ENCODE data around the gene RHBDD2. TPM values are rescaled to one million over a fixed set of nuclear protein-coding genes. Genes with fewer than 3 reads are reported as not detected.

The RHBDD2 gene
- total RNA-seq, 1 donor from 2014 or later, result 15.4 TPM

- no peak overlapping the region for H3K4me3 Mint-ChIP-seq
- H3K27ac ChIP-seq, result no peak overlapping the region
- no peaks in the 10 kb centered on the region for H3K4me1 ChIP-seq
- no peaks in the 10 kb centered on the region for H3K36me3 Mint-ChIP-seq
- H3K9me3 Mint-ChIP-seq, result no peaks in the 10 kb centered on the region
- peaks cover 11% of the 10 kb centered on the region for H3K4me1 Mint-ChIP-seq
- no peak overlapping the region for H3K4me3 ChIP-seq
- H3K27ac Mint-ChIP-seq, result peak overlapping the region; percentile 57
- H3K27me3 ChIP-seq, result no peaks in the 10 kb centered on the region
- H4K20me1 ChIP-seq (ENCODE audit: low read depth), result no peaks in the 10 kb centered on the region
- H3K4me2 ChIP-seq, result no peak overlapping the region
- H3K9me3 ChIP-seq (ENCODE audit: low read depth), result no peaks in the 10 kb centered on the region
- H3K79me2 ChIP-seq (ENCODE audit: low read depth), result no peaks in the 10 kb centered on the region
- H3F3A ChIP-seq (ENCODE audit: low read depth), result no peaks in the 10 kb centered on the region
- DNase-seq (ENCODE audit: low spot score), result no peak
- H3K9ac ChIP-seq, result no peak overlapping the region
- TF ChIP-seq EZH2phosphoT487 (IDR thresholded peaks at IDR 0.05), result no peak
- TF ChIP-seq EZH2 (IDR thresholded peaks at IDR 0.05), result no peak
- TF ChIP-seq CTCF (IDR thresholded peaks at IDR 0.05), result no peak
- H3K36me3 ChIP-seq, result no peaks in the 10 kb centered on the region
- peaks cover 6% of the 10 kb centered on the region for H3K27me3 Mint-ChIP-seq (ENCODE audit: insufficient read depth, low read depth)
- H2AFZ ChIP-seq (replicated peaks), result no peak overlapping the region
Measured at GRCh38 chr7:75868153-75868552, 10.7 kb upstream of the RHBDD2 start.

GRCh38 chr7:75869776-75870379, 9.0 kb upstream of the RHBDD2 start:
- TF ChIP-seq CTCF (IDR thresholded peaks at IDR 0.05) (no peak), EZH2 (IDR thresholded peaks at IDR 0.05) (no peak), EZH2phosphoT487 (IDR thresholded peaks at IDR 0.05) (no peak)
- Histone ChIP-seq H3K27me3 (no peaks in the 10 kb centered on the region), H3K9ac (no peak overlapping the region), H4K20me1 (ENCODE audit: low read depth) (no peaks in the 10 kb centered on the region), H2AFZ (replicated peaks) (no peak overlapping the region), H3K27ac (no peak overlapping the region), H3K79me2 (ENCODE audit: low read depth) (no peaks in the 10 kb centered on the region), H3F3A (ENCODE audit: low read depth) (no peaks in the 10 kb centered on the region), H3K4me3 (no peak overlapping the region), H3K4me2 (no peak overlapping the region), H3K4me1 (no peaks in the 10 kb centered on the region), H3K36me3 (no peaks in the 10 kb centered on the region), H3K9me3 (ENCODE audit: low read depth) (no peaks in the 10 kb centered on the region)
- Mint-ChIP-seq H3K27ac (no peak overlapping the region), H3K27me3 (ENCODE audit: insufficient read depth, low read depth) (peaks cover 2% of the 10 kb centered on the region), H3K9me3 (no peaks in the 10 kb centered on the region), H3K4me3 (no peak overlapping the region), H3K4me1 (peaks cover 11% of the 10 kb centered on the region), H3K36me3 (no peaks in the 10 kb centered on the region)
- no peak for DNase-seq (ENCODE audit: low spot score)

GRCh38 chr7:75870557-75871161, 8.2 kb upstream of the RHBDD2 start:
- no peaks in the 10 kb centered on the region for H3K9me3 ChIP-seq (ENCODE audit: low read depth)
- no peak overlapping the region for H3K4me3 ChIP-seq
- no peak overlapping the region for H3K4me2 ChIP-seq
- peaks cover 11% of the 10 kb centered on the region for H3K4me1 Mint-ChIP-seq
- no peaks in the 10 kb centered on the region for H3K9me3 Mint-ChIP-seq
- H3F3A ChIP-seq (ENCODE audit: low read depth), result no peaks in the 10 kb centered on the region
- H3K27me3 Mint-ChIP-seq (ENCODE audit: insufficient read depth, low read depth), result no peaks in the 10 kb centered on the region
- no peaks in the 10 kb centered on the region for H4K20me1 ChIP-seq (ENCODE audit: low read depth)
- TF ChIP-seq EZH2 (IDR thresholded peaks at IDR 0.05) (no peak), CTCF (IDR thresholded peaks at IDR 0.05) (no peak), EZH2phosphoT487 (IDR thresholded peaks at IDR 0.05) (no peak)
- no peak overlapping the region for H2AFZ ChIP-seq (replicated peaks)
- no peak for DNase-seq (ENCODE audit: low spot score)
- H3K9ac ChIP-seq, result no peak overlapping the region
- no peaks in the 10 kb centered on the region for H3K36me3 ChIP-seq
- H3K4me3 Mint-ChIP-seq, result no peak overlapping the region
- no peak overlapping the region for H3K27ac ChIP-seq
- no peaks in the 10 kb centered on the region for H3K4me1 ChIP-seq
- H3K36me3 Mint-ChIP-seq, result no peaks in the 10 kb centered on the region
- peak overlapping the region; percentile 71 for H3K27ac Mint-ChIP-seq
- no peaks in the 10 kb centered on the region for H3K79me2 ChIP-seq (ENCODE audit: low read depth)
- H3K27me3 ChIP-seq, result no peaks in the 10 kb centered on the region

All from neural progenitor cell (in vitro differentiated cells).